Fibroblast of mammary gland (primary cell): ENCODE measurements around the gene FCHSD2.

ENCODE experiments used
- DNase-seq: peaks from one replicate; pipeline ENCODE4 v3.0.0-alpha.2; 2010; ENCODE audit warnings: low read depth
- H3K4me3 ChIP-seq: 2 replicates; pipeline ENCODE4 v1.5.1; 2011; ENCODE audit warnings: low read depth, mild to moderate bottlenecking, low read length, moderate library complexity; ENCODE audit not compliant: control insufficient read depth
- TF ChIP-seq, protein P1 (sequence below): conservative IDR thresholded peaks from 2 replicates; pipeline ENCODE4 v1.5.1; 2011; ENCODE audit warnings: low read depth, low read length, inconsistent platforms; ENCODE audit not compliant: control insufficient read depth, insufficient read depth

The FCHSD2 gene

DNA sequence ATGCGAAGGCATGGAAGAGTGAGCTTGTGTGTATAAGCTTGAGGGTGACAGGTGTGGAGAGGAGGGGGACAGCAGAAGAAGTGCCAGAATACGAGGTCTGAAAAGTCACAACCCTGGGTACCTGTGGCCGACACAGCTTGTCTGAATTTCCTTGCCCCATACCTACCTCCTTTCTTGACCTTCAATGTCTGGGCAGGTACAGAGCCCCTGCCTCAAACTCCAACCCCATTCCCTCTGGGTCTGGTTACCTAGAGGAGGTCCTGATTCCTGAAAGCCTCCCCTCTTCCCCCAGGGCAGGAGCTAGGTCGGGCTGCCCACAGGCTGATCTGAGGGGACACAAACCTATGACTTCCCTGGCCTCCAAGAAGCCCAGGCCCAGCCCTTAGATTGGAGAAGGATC is 36.6 kb upstream of the FCHSD2 start:
- no peak for DNase-seq

GRCh38 chr11:73177778-73178539 is 35.8 kb upstream of the FCHSD2 start:
- peak; percentile 77 for DNase-seq
- TF ChIP-seq, protein P1, sequence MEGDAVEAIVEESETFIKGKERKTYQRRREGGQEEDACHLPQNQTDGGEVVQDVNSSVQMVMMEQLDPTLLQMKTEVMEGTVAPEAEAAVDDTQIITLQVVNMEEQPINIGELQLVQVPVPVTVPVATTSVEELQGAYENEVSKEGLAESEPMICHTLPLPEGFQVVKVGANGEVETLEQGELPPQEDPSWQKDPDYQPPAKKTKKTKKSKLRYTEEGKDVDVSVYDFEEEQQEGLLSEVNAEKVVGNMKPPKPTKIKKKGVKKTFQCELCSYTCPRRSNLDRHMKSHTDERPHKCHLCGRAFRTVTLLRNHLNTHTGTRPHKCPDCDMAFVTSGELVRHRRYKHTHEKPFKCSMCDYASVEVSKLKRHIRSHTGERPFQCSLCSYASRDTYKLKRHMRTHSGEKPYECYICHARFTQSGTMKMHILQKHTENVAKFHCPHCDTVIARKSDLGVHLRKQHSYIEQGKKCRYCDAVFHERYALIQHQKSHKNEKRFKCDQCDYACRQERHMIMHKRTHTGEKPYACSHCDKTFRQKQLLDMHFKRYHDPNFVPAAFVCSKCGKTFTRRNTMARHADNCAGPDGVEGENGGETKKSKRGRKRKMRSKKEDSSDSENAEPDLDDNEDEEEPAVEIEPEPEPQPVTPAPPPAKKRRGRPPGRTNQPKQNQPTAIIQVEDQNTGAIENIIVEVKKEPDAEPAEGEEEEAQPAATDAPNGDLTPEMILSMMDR, result peak; percentile 73
- no peak overlapping the region for H3K4me3 ChIP-seq

More for the DNA sequence above, 36.6 kb upstream of the FCHSD2 start:
- TF ChIP-seq, protein P1, result no peak
- H3K4me3 ChIP-seq, result no peak overlapping the region

GRCh38 chr11:73177380-73177777 is 35.3 kb upstream of the FCHSD2 start:
- H3K4me3 ChIP-seq, result no peak overlapping the region

GRCh38 chr11:73176874-73177155 is 34.7 kb upstream of the FCHSD2 start:
- H3K4me3 ChIP-seq, result no peak overlapping the region
- TF ChIP-seq, protein P1, result no peak
- no peak for DNase-seq

More at GRCh38 chr11:73177380-73177777, 35.3 kb upstream of the FCHSD2 start:
- TF ChIP-seq, protein P1, result no peak
- no peak for DNase-seq

DNA sequence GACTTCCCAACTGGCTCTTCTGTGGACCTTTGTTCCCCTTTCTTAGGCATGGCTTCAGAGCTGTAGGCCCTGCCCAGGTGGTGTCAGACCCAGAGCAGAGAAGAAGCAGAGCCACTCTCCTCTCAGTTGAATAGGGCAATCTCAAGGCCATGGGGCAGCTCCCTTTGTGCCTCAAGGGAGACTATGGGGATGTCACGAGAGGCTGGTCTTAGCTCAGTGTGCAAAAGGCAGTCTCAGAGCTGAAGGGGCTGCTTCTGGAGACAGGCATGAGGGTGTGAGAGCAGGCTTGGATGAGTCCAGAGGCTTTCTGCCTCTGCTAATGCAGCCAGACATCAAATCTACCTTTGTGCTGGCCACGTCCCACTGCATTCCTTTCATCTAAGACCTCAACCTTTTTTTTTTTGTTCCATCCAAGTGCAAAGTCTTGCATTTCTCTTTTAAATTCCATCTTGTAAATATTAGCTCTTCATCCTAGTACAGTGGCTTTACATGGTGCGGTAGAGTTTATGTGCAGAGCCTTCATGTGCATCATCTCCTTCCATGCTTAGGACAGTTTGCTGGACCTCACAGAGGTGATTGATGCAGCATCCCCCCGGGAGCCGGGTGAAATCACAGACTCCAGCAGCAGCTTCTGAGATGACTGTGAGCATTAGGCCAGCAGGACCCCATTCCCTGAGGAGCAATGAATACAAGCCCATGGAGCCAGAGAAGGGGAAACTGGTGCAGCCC is 34.2 kb upstream of the FCHSD2 start:
- TF ChIP-seq, protein P1, result no peak
- H3K4me3 ChIP-seq, result no peak overlapping the region
- no peak for DNase-seq

DNA sequence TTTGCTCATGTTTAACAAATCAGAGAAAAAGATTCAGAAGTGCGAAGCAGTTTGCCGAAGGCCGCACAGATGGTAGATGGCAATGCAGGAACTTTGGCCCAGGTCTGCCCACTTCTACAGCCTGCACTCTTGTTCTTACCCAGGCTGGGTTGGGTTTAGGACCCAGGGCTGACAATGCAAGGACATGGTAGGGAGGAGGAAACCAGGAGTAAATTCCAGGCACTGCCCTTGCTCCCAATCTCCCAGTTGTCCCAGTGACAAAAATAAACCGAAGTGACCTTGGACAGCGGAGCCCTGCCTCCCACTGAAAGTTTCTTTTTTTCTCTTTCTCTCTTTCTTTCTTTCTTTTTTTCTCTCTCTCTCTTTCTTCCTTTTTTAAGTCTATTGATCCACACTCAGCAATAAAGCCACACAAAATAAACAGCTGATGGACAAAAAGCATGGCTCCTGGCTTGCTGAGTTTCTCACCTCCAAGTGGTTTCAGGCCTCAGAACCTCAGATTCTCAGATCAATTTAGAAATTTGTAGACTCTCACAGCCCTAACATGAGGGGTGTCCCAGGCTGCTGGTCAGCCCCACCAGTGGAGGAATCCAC is 33.5 kb upstream of the FCHSD2 start:
- H3K4me3 ChIP-seq, result no peak overlapping the region
- TF ChIP-seq, protein P1, result no peak
- no peak for DNase-seq
